Measurements from ENCODE around the gene COX7A1. TPM values are rescaled to one million over a fixed set of nuclear protein-coding genes. Genes with fewer than 3 reads are reported as not detected.

COX7A1 gene
- total and polyA plus RNA-seq, 10 donors: 6.3 to 40.9 (median 23.4) TPM

GRCh38 chr19:36141039-36141927 lies 11.0 kb downstream of the COX7A1 start:
- H3K4me3 ChIP-seq: peak overlapping the region; percentile 62 to 90 (median 83)
- peaks cover 0 to 48% (median 40%) of the 10 kb centered on the region in 6 donors for H3K36me3 ChIP-seq
- H3K27me3 ChIP-seq (replicated peaks in 1 of 7): no peaks in the 10 kb centered on the region
- peak; percentile 95 for DNase-seq
- 21 to 61% (median 28%) methylated on average over 15 to 41 of the region's 42 CpGs for WGBS, 5 donors
- H3K4me1 ChIP-seq: peaks cover 10 to 49% (median 28%) of the 10 kb centered on the region in 6 donors
- no peaks in the 10 kb centered on the region for H3K9me3 ChIP-seq
- intact Hi-C loops (cut with DNase I; ENCODE audit: low total_unique reads): no loop called here
- H3K27ac ChIP-seq: peak overlapping the region; percentile 61 to 98 (median 96)
- TF ChIP-seq POLR2AphosphoS5 (IDR thresholded peaks at IDR 0.05) (peak; percentile 70 to 81 (median 71)), CTCF (IDR thresholded peaks at IDR 0.05 in 8 of 11, conservative IDR thresholded peaks at IDR 0.05 in 3 of 11) (no peak), POLR2A (IDR thresholded peaks at IDR 0.05) (no peak)

GRCh38 chr19:36140304-36141038 lies 11.8 kb downstream of the COX7A1 start:
- intact Hi-C loops (cut with DNase I; ENCODE audit: low total_unique reads): no loop called here
- WGBS, 5 donors: 0% methylated on average over 27 to 31 of the region's 31 CpGs
- no peak for DNase-seq

GRCh38 chr19:36139473-36140303 lies 12.6 kb downstream of the COX7A1 start, which contains the start of gene CAPNS1:
Gene CAPNS1 (plus strand): TSS chr19:36140066. CDS start chr19:36141012, 946 bp downstream.
- TF ChIP-seq CTCF (IDR thresholded peaks at IDR 0.05 in 8 of 11, conservative IDR thresholded peaks at IDR 0.05 in 3 of 11): peak in 3 of 11 experiments; percentile 9 to 34 (median 16)
- peak in 2 of 3 donors; percentile 53 to 83 for TF ChIP-seq POLR2A (IDR thresholded peaks at IDR 0.05)
- TF ChIP-seq POLR2AphosphoS5 (IDR thresholded peaks at IDR 0.05): peak; percentile 93 to 98 (median 97)
- WGBS, 5 donors: 0 to 2% (median 0%) methylated on average over 13 to 75 of the region's 75 CpGs
- Histone ChIP-seq H3K36me3 (peaks cover 0 to 32% (median 26%) of the 10 kb centered on the region in 6 donors), H3K4me1 (peaks cover 10 to 55% (median 31%) of the 10 kb centered on the region in 6 donors), H3K27me3 (replicated peaks in 1 of 7) (no peaks in the 10 kb centered on the region), H3K9me3 (no peaks in the 10 kb centered on the region), H3K4me3 (peak within 1 kb of the TSS; percentile 62 to 90 (median 83)), H3K27ac (peak within 1 kb of the TSS; percentile 61 to 98 (median 96))
- peak; percentile 99 for DNase-seq
- intact Hi-C loops (cut with DNase I; ENCODE audit: low total_unique reads): no loop called here

More at GRCh38 chr19:36140304-36141038, 11.8 kb downstream of the COX7A1 start:
- Histone ChIP-seq H3K4me1 (peaks cover 10 to 55% (median 31%) of the 10 kb centered on the region in 6 donors), H3K9me3 (no peaks in the 10 kb centered on the region), H3K4me3 (peak overlapping the region; percentile 62 to 90 (median 83)), H3K27ac (peak overlapping the region; percentile 61 to 98 (median 96)), H3K36me3 (peaks cover 0 to 40% (median 32%) of the 10 kb centered on the region in 6 donors), H3K27me3 (replicated peaks in 1 of 7) (no peaks in the 10 kb centered on the region)
- TF ChIP-seq CTCF (IDR thresholded peaks at IDR 0.05 in 8 of 11, conservative IDR thresholded peaks at IDR 0.05 in 3 of 11) (no peak), POLR2A (IDR thresholded peaks at IDR 0.05) (no peak)

All from spleen (tissue), 11 donors.